Superior temporal gyrus (tissue), 1 donor: Measurements from ENCODE around the gene SEL1L3.
"Not testable (repeated sequence)": the region's sequence is repeated elsewhere in the genome, so short reads cannot be mapped to it uniquely, and the experiment has no call there.

Experiments used
- DNase-seq: peaks from one replicate; pipeline ENCODE4 v3.0.0-alpha.2; 2016; ENCODE audit errors: extremely low spot score

Gene SEL1L3

GRCh38 chr4:25879587-25879986 is 16.8 kb upstream of the SEL1L3 start:
- no peak for DNase-seq

DNA sequence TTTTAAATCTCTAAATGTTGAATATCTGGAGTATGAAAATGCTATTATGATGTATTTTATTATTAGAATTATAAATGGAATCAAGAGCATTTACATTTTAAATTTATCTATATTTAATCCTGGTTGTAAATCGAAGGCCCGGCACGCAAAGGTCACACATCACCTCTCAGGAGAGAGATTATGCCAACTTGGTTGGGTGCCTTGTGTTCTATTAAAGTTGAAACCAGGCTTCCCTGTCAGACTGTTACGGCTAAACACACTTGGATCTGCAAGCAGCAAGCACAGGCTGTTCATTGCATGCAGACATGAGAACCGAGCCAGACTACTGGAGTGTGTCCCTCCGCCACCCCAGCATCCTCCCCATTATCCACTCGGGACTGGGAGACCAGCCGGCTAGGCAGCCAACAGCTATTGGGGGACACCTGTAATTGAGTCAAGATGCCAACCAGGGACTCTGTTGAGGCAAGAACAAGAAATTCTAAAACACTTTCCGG is 16.4 kb upstream of the SEL1L3 start:
- DNase-seq = no peak

DNA sequence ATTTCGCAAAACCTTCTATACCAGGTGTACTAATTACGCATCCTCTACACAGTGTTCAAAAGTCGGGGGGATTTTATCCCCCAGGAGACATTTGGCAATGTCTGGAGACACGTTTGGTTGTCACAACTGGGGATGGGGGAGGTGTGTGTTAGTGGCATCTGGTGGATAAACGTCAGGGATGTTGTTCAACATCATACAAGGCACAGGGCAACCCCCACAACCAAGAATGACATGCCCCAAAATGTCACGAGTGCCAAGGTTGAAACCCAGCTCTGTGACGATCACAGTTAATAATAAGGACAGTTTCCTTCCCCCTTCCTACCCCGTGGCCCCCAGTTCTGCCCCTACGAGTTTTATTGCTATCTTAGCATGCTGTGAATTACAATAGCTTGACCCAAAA is 15.9 kb upstream of the SEL1L3 start:
- DNase-seq = no peak

- no peak for DNase-seq
Measured at GRCh38 chr4:25875281-25875745, 12.5 kb upstream of the SEL1L3 start.

- no peak for DNase-seq
Measured at GRCh38 chr4:25874655-25875054, 11.9 kb upstream of the SEL1L3 start.

GRCh38 chr4:25873632-25874129 is 10.9 kb upstream of the SEL1L3 start:
- no peak for DNase-seq

GRCh38 chr4:25872851-25873631 is 10.3 kb upstream of the SEL1L3 start:
- no peak for DNase-seq

DNA sequence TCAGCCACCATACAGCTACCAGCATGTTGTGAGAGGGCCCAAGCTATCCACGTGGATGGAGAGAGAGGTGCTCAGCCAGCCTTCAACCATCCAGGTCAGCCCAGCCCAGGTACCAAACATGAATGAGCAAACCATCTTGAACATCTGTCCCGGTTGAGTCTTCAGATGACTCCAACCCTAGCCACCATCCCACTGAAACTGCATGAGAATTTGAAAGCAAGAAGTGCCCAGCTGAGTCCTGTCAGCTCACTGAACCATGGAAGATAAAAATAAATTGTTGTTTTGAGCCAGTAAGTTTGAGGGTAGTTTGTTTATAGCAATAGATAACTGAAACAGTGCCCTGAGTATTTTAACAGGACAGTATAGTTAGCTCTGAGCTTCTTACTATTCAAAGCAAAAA is 7.3 kb upstream of the SEL1L3 start:
- DNase-seq = no peak

DNA sequence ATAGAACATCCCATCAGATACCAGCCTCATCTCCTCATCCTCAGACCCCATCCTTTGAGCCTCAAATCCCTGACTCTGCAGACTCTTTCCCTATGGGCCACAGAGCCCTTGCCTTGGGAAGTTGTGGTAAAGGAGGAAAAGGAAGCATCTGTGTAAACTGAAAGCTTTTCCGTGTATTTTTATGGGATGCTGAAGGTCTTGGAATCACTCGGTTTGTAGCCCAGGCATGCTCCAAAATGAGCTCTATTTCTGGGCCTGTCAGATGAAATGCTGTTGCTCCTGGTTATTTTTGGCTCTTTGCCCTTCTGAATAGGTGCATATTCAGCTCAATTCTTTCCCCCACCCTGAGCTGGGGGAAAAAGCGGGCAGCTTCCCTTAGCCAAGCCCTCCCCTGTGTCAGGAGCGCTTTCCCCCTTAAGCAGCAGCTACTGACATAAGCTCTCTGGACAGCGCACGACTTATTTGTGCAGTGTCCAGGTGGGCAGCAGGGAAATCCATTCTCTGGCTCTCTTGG is 5.0 kb upstream of the SEL1L3 start:
- DNase-seq = no peak

DNA sequence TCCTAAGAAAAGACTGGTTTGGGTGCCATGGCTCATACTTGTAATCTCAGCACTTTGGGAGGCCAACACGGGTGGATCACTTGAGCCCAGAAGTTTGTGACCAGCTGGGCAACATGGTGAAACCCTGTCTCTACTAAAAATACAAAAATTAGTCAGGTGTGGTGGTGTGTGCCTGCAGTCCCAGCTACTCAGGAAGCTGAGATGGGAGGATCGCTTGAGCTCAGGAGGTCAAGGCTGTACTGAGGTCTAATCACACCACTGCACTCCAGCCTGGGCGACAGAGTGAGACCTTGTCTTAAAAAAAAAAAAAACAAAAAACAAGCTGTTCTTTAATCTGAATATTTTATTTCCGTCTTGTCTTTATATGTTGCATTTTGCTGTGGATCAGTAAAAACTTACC is 3.6 kb upstream of the SEL1L3 start:
- not testable (repeated sequence) for DNase-seq

- no peak for DNase-seq
Measured at GRCh38 chr4:25865586-25865985, 2.8 kb upstream of the SEL1L3 start.

- no peak for DNase-seq
Measured at GRCh38 chr4:25863831-25864418, 1.1 kb upstream of the SEL1L3 start.

- DNase-seq = no peak
Measured at GRCh38 chr4:25863347-25863784, 578 bp upstream of the SEL1L3 start.

DNA sequence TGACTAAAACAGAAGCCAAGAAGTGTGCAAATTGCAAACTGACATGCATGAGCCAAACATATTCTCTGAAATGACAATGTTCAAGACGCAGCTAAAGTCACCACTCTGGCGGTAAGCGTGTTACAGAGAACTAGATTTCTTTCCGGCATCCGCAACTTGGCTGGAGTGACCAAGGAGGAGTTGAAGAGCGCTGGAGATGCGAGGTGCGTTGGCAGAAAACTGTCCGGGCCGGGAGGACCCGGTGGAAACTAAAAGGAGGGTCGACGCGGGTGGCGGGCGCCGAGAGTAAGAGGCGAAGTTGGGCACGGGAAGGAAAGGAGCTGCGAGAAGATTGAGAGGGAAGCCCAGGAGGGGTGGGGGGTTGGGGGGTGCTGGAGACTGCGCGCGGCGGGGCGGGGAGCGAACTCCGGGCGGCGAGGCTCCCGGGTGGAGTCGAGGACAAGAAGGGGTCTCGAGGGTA is 807 bp downstream of the SEL1L3 start:
- no peak for DNase-seq

DNA sequence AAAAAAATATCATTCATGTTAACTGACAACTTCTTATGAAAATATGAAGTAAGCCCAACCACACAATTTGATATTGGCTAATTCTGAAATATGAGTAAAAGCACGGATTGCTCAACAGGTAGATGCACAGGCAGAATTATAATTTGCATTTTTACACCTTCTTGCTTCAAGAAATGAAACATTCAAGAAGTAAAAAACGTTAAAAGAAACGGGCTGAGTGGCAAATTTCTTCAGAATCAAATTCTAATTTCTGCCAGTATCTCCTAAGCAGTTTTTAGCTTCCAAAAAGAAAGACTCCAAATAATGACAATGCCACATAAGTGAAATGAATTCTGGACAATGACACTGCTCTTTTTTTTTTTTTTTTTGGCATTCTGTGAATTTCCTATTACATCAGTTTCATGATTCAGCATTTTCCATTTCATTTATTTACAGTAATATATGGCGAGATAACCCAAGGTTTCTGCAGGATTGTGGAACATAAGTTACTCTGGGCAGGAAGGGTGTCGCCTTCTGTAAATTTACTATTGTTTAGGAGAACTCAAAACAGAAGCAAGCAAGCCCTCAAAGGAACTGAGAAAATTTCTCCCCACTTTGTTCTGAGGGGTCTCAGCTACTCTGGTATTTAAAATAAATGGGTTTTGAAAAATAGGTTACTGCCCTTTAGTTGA is 1.4 kb downstream of the SEL1L3 start:
- DNase-seq = no peak

- no peak for DNase-seq
Measured at GRCh38 chr4:25860586-25861279, 2.1 kb downstream of the SEL1L3 start.

- DNase-seq = no peak
Measured at GRCh38 chr4:25859429-25860148, 3.2 kb downstream of the SEL1L3 start.

DNA sequence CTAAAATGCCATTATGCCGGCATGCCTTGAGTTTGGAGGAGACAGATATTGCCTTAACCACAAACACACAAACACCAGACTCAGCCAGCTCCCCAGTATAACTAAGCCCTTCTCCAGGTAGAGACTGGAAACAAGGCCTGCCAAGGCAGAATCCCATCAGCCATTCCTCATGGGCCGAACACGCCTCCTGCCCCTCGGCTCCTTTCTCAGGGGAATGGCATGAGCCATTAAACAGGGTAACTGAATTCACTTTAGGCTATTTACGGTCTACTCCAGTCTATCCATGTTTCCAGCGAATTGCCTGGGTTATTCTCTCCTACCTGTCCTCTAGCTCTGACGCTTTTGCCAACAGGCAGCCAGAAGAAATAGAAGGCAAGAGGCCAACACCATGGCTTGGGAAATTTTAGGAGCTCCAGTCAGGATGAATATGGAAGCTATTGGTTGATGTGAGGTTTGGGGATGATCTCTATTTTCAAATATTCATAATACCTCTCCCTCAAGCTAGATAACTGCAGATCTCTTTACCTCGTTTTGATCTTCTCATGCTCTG is 4.9 kb downstream of the SEL1L3 start:
- no peak for DNase-seq

GRCh38 chr4:25857403-25857802 is 5.4 kb downstream of the SEL1L3 start:
- no peak for DNase-seq

GRCh38 chr4:25856756-25857155 is 6.0 kb downstream of the SEL1L3 start:
- DNase-seq = no peak

GRCh38 chr4:25852103-25852502 is 10.7 kb downstream of the SEL1L3 start:
- DNase-seq = no peak
